GM18517 (cell line): ENCODE measurements around the gene GSTO2.

Source experiments
- ATAC-seq: cut with Tn5 transposase; IDR thresholded peaks from one replicate; pipeline ENCODE4 v1.9.1; 2021; ENCODE audit warnings: mild to moderate bottlenecking, moderate library complexity; ENCODE audit not compliant: unreplicated experiment

GSTO2 gene

GRCh38 chr10:104253606-104254410, 15.2 kb upstream of the GSTO2 start:
- ATAC-seq = no peak

GRCh38 chr10:104254493-104255310, 14.3 kb upstream of the GSTO2 start, which contains the start of gene GSTO1:
TSS of gene GSTO1 (plus strand) at chr10:104254892. CDS start at chr10:104254929, 37 bp downstream.
- ATAC-seq = no peak

GRCh38 chr10:104255311-104255981, 13.5 kb upstream of the GSTO2 start:
- no peak for ATAC-seq

- ATAC-seq = no peak
These were observed 12.5 kb upstream of the GSTO2 start for GRCh38 chr10:104256335-104256961.

GRCh38 chr10:104257235-104257634, 11.7 kb upstream of the GSTO2 start:
- no peak for ATAC-seq

- ATAC-seq = no peak
These were observed 10.8 kb upstream of the GSTO2 start for GRCh38 chr10:104258209-104258608.

GRCh38 chr10:104259456-104259855, 9.5 kb upstream of the GSTO2 start:
- ATAC-seq = no peak

GRCh38 chr10:104259999-104260774, 8.8 kb upstream of the GSTO2 start:
- no peak for ATAC-seq

- ATAC-seq = no peak
These were observed 8.2 kb upstream of the GSTO2 start for GRCh38 chr10:104260775-104261115.

GRCh38 chr10:104262055-104262454, 6.9 kb upstream of the GSTO2 start:
- no peak for ATAC-seq

- ATAC-seq = no peak
These were observed 4.2 kb upstream of the GSTO2 start for GRCh38 chr10:104264783-104265182.

GRCh38 chr10:104267721-104268404, 1.1 kb upstream of the GSTO2 start:
- no peak for ATAC-seq

- no peak for ATAC-seq
These were observed 625 bp upstream of the GSTO2 start for GRCh38 chr10:104268405-104268712.

GRCh38 chr10:104273286-104273685, 4.3 kb downstream of the GSTO2 start:
- ATAC-seq = no peak

GRCh38 chr10:104273899-104274575, 5.1 kb downstream of the GSTO2 start:
- ATAC-seq = no peak

- ATAC-seq = no peak
These were observed 6.1 kb downstream of the GSTO2 start for GRCh38 chr10:104274762-104275721.

- ATAC-seq = no peak
These were observed 7.2 kb downstream of the GSTO2 start for GRCh38 chr10:104276192-104276591.

GRCh38 chr10:104277785-104278184, 8.8 kb downstream of the GSTO2 start:
- ATAC-seq = no peak
